ENCODE data around the gene CASQ2.
A peak's percentile ranks its signal among the peaks of the same experiment; 100 is the strongest.
"Not testable (repeated sequence)": the region's sequence is repeated elsewhere in the genome, so short reads cannot be mapped to it uniquely, and the experiment has no call there.

CASQ2 gene

GRCh38 chr1:115779075-115779474 is 10.6 kb upstream of the CASQ2 start:
- DNase-seq, result not testable (repeated sequence)

GRCh38 chr1:115771847-115772457 is 3.4 kb upstream of the CASQ2 start:
- peak; percentile 86 for DNase-seq

DNA sequence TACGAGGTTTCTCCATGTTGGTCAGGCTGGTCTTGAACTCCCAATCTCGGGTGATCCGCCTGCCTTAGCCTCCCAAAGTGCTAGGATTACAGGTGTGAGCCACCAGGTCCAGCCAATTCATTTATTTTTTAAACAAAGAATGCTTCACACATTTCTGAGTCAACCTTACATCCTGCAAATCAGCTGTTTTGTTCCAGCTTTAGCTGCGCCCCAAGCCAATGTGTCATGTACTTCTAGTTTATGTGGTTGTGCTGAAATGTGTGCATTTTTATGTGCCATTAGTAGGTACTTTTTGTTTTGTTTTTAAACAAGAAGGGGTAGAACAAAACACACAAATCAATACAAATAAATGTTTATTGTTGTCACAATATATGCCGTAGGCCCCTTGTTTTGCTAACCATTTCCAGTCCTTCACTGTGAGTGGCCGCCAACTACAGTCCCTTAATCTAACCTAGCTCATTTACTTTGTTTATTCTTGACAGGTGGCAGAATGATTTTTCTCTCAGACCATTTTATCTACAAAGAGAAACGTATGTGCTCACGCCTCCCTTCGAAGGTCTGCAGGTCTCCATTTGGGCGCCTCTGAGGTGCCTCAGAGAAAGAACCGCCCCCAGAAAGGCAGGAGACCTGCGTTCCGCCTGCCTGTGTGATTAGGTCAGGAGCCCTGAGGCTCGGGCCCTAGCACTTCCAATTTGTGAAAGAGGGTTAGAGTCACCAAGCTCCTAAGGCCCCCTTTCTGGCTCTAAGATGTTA is 2.8 kb upstream of the CASQ2 start:
- no peak for DNase-seq

DNA sequence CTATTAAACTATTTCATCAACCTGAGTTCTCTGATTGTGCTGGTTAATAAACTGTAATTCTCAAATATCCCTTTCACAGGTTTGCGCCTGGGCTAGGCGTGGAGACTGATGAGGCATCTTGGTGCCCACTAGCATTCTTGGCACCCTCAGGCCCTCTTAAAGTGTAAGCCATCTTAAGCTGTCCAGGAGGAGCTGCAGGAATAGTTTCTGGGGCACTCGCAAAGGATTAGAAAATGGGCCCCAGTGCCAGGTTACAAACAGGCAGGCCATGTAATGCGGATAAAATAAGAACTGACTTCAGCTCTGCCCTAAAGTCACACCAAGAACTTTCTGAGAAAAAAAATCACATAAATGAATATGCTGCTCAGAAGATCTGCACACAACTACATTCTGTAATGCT is 1.1 kb downstream of the CASQ2 start:
- no peak for DNase-seq

GRCh38 chr1:115765091-115765490 is 3.4 kb downstream of the CASQ2 start:
- no peak for DNase-seq

DNA sequence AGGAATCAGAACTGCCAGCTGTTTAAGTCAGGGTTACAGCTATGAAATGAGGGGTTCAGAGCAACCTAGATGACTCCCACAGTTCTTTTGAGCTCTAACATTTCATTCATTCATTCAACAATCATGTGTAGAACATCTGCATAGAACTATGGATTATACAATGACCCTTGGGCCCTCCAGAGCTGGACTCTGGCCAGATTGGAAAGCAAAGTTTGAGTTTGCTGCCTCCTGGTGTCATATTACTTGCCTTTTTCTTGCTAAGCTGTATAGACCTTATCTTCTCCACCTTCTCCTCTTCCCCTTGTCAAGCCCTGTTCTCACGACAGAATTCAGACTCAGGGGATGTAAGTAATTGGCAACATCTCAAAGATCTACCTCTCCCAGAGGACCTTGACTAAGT is 4.0 kb downstream of the CASQ2 start:
- peak; percentile 40 for DNase-seq

DNA sequence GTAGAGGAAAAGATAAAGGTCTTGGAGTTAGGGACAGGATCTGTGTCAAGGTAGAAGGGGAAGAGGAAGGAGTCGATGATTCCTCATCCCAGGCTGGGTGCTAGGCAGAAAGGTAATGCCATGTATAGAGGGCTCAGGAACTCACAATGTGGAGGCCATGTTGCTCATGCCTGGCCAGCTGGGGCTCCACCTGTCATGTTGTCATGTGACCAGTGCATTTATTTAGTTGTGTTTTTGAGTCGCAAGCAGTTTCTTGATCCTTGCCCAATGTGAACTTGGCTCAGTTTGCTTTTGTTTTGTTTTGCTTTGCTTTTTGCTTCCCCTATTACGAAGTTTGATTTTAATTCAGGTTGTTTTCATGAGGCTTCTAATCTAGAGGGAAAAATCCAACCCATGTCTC is 5.7 kb downstream of the CASQ2 start:
- no peak for DNase-seq

DNA sequence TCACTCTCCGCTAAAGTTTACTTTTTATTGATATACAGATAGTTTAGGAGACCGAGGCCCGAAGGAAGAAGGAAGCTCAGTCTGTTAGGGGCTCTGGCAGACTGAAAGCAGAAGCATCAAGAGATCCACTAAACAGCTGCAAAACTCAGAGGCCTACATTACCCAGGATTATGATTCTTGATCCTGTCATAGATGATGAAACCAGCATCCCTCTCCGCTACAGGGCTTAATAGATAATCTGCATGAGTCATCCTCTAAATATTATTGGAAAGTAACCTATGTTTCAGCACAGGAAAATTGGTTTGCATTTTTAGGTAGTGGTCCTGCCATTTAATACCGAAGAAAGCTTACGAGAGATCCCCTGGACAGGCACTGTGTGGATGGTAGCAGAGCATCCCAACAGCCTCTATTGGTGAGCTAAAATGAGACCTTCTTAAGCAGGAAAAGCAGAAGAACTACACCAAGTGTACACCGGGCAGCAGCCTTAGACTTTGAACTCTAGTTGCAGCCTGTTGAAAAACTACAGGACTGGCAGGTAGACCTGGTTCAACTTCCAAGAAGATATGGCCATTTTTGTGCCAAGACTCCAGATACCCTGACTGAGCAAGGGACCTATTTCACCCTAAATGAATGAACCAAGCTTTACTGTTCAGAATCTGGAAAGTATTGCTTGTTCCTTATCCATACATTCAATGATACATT is 6.8 kb downstream of the CASQ2 start:
- no peak for DNase-seq

GRCh38 chr1:115757856-115758255 is 10.7 kb downstream of the CASQ2 start:
- no peak for DNase-seq

DNA sequence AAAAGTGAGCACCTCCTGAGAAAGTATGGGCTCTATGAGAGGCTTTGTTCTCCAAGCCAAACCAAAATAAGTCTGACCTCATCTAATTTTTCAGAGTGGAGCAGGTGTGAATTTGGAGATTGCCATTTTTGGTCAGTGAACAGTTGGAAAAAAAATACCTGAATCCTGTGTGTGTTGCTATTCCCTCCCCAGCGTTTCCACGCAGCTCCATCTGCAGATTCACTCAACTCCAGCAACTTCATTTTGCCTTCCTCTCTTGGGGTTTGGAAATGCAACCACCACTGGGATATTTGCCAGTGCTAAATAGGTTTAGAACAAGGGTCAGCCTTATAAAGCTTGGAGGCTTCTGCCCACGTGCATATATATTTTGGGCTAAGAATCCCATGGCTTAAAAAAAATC is 11.2 kb downstream of the CASQ2 start:
- no peak for DNase-seq

DNA sequence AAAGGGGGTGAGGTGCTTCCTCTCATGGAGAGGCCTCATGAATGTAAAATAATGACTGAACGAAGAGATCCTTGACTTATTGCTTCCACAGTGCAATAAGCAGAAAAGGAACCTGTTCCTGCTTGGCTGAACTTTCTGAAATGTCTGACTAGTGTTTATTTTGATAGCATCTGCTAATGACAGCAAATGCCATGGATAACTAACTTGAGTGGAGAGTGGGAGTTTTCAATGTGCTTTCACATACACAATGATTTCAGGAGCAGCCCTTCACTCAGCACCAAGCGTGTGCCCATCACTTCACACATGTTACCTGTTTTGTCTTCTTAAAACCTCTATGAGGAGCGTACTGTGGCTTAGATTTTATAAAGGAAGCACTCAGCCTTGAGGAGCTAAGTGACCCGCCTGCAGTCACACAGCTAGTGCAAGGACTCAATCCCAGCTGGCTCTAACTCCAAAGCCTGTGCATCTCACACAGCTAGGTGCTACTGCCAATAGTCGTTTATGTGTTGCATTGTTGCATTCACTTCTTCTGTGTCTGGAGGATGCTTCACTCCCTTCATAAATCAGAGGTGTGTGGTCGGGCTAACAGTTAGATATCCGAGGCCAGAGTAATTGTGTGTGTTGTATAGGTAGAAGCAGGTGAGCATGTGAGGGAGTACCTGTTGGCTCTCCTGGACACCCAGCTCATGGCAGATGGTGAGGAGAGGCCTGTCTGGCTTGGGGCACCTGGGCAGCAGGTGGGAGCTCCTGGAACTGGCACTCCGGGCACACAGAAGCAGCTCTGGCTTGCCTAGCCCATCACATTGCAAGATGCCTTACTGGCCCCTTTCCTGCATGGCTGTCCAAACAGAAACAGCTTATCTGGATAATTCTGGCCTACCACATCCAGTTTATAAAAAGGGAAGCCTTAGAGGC is 12.8 kb downstream of the CASQ2 start:
- no peak for DNase-seq

DNA sequence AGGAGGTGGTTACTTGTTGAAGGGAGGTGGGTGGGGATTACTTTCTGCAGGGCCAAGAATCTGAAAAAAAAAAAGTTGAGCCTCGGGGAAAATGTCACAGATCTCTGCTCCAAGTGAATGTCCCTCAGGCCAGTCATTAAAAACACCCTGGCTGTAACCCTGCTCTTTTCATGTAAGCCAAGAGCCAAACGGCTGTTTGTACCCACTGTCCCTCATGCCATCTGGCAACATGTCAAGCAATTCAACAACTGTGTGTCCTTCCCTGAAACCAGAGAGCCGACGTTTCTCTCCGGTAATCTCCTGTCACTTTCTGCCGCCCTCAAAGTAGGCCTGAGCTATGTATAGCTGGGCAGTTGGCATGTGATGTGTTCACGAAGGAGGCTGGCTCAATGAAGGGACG is 14.7 kb downstream of the CASQ2 start:
- no peak for DNase-seq

GRCh38 chr1:115753361-115753760 is 15.2 kb downstream of the CASQ2 start:
- no peak for DNase-seq

DNA sequence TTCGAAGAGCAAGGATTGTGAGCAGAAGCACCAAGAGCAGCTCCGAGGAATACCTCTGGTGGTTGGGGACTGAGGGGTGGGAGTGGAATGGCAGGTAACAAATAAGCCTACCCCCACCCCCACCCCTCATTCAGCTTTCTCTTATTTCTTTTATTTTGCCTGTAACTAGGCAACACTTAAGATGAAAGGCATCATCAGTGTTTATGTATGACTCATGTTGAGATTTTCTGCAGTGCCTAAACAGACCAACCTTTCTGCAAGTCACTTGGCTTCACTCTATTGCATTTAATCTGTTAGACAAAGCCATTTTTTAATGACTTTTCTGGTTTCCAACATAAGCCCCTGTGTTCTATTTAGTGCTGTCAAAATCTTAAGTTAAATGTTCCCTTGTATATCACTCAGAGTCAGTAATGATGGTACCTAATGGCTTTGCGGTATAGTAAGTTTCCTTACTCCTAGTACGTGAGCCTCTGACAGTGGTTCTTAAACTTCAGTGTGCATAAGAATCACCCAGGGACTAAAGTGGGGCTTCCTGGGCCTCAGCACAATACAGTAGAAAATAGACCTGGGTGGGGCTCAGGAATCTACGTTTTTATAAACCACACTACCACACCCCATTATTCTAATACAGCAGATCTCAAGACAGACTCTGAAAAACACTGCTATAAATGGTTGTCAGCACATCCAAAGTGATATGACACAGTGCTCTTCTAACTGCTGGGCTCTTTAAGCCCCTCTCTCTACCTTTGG is 19.9 kb downstream of the CASQ2 start:
- peak; percentile 8 for DNase-seq

- no peak for DNase-seq
Measured at GRCh38 chr1:115746021-115746690, 22.4 kb downstream of the CASQ2 start.

- DNase-seq, result peak; percentile 4
Measured at GRCh38 chr1:115744646-115745275, 23.8 kb downstream of the CASQ2 start.

- DNase-seq, result no peak
Measured at GRCh38 chr1:115740811-115741210, 27.7 kb downstream of the CASQ2 start.

DNA sequence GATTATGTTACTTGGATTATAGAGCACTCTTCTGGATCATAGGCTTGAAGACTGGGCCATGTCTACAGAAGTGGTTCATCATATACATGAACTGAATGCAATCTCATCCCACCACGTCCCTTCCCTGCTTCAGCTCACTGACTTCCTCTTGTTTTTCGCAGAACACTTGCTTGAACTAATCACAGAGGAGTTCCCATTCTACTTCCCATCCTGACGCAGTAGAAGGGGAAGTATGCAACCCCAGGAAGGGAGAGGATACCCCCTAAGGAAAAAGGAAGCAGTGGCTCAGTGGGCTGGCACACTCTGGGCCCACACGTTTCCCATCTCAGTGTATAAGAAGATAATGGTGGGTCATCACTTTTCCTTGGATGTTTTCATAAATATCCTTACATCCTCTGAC is 36.2 kb downstream of the CASQ2 start:
- no peak for DNase-seq

DNA sequence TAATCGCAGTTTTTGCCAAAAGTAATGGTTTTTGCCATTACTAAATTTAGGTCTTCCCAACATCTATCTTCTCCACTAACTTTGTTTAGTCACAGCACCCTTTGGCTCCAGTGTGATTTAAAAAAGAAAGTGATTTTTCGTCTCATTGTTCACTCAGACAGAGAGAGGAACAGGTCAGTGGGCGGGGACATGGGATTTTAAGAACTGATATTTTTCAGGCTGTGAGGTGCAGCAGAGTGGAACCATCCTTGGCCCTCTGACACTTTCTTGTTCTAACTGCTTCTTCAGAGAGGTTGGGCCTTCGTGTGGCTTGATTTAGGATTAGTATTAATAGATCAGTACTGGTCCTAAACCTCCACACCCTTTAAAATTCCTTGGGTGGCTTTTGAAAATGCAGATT is 38.8 kb downstream of the CASQ2 start:
- DNase-seq, result no peak

- no peak for DNase-seq
Measured at GRCh38 chr1:115728341-115728740, 40.2 kb downstream of the CASQ2 start.

GRCh38 chr1:115727706-115728249 is 40.7 kb downstream of the CASQ2 start:
- DNase-seq, result peak; percentile 80
